ENCODE measurements around the gene KPNA6.

GRCh38 chr1:32116531-32116930 is 8.7 kb downstream of the KPNA6 start:
- TF ChIP-seq POLR2AphosphoS5 (IDR thresholded peaks at IDR 0.05; ENCODE audit: control insufficient read depth, insufficient read depth, low read depth, low read length) = no peak
- no peak for TF ChIP-seq CTCF (IDR thresholded peaks at IDR 0.05 in 2 of 3, conservative IDR thresholded peaks at IDR 0.05 in 1 of 3; ENCODE audit: insufficient read depth in 2 of 3, low read depth in 1 of 3, low read length in 3 of 3)
